ENCODE results near the gene RPS25. TPM values are rescaled to one million over a fixed set of nuclear protein-coding genes. Genes with fewer than 3 reads are reported as not detected.

Gene RPS25
- total and polyA plus RNA-seq, 4 donors = 228 to 499 (median 385) TPM

DNA sequence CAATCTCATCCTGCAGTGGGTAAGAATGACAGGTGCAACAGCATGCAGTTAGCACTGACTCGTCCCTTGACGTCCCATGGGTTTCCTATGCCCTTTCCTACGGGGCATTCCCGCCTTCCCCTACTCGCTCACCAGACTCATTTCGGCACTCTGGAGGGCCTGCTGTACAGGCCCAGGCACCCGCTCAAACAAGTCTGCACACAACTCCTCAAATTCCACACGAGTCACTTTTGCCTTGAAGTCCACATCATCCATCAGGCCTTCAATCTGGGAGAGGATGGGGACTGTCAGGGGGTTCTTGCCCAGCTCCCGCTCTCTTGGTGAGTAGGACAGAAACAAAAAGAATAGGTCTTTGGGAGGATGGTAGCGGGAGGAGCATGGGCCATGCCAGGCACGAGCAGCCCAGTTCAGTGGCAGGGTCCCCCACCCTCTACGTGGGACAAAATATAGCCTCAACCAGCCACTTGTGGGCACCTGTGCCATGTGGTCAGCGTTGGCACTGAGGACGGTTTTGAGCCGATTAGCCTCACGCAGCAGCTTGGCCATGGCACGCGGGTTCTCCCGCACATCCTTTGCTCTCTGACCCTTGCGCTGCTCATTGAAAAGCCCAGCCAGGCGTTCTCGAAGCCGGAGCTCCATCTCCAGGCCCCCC, 34.1 kb upstream of the RPS25 start:
- no peak overlapping the region for H3K9ac ChIP-seq (ENCODE audit: low read depth in 1 of 2, low read length in 2 of 2)
- peaks cover 0 to 13% (median 10%) of the 10 kb centered on the region in 4 donors for H3K4me1 ChIP-seq (ENCODE audit: control insufficient read depth in 4 of 4, insufficient read depth in 4 of 4, low read length in 3 of 4)
- H3K4me3 ChIP-seq (ENCODE audit: low read depth in 1 of 3, low read length in 3 of 3) = no peak overlapping the region
- H3K9me3 ChIP-seq (ENCODE audit: control insufficient read depth in 4 of 4, low read length in 3 of 4) = no peaks in the 10 kb centered on the region
- DNase-seq (ENCODE audit: low spot score) = no peak
- H3K27me3 ChIP-seq (ENCODE audit: control insufficient read depth in 4 of 4, insufficient read depth in 4 of 4, low read length in 3 of 4) = no peaks in the 10 kb centered on the region
- H3K27ac ChIP-seq (ENCODE audit: low read depth in 1 of 2, low read length in 2 of 2) = no peak overlapping the region
- peaks cover 36 to 78% (median 60%) of the 10 kb centered on the region in 4 donors for H3K36me3 ChIP-seq (ENCODE audit: control insufficient read depth in 4 of 4, insufficient read depth in 3 of 4, low read depth in 1 of 4, low read length in 3 of 4)
- TF ChIP-seq EGR1 (IDR thresholded peaks at IDR 0.05; ENCODE audit: low read depth in 2 of 2) (no peak), FOXA2 (IDR thresholded peaks at IDR 0.05) (no peak), GABPA (IDR thresholded peaks at IDR 0.05 in 1 of 2, conservative IDR thresholded peaks at IDR 0.05 in 1 of 2) (no peak)
- WGBS = 96% methylated on average over 23 of the region's 23 CpGs

DNA sequence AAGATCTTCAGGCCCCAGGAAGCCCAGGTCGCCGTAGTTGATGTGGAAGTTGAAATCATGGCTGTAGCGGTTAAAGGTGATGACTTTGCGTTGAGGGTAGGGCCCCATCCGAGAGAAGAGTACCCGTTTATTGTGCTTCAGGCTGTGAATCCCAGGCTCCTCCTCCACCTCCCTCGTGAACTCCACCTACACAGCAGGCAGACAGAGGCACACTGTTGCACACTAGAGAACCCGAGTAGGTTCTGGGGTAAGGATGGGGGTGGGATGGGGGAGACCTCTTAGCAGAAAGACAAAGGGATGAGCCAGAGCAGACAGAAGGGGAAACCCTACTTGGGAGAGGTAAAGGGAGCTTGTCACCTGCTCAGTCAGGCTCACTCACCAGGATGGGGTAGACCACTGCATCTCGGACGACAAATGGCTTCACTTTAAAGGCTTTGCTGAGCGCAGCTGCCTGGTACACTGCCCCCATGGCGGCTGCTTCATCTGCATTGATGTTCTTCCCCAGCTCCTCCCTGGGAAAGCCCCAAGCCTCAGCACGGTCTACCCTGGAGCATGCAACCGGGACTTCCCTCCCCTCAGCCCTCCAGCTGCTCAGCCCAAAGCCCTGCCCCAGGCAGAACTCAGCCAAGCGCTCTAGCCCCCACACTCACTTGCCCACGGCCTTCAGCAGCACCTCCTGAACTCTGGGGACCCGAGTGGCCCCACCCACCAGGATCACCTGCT, 33.5 kb upstream of the RPS25 start:
- no peaks in the 10 kb centered on the region for H3K27me3 ChIP-seq (ENCODE audit: control insufficient read depth in 4 of 4, insufficient read depth in 4 of 4, low read length in 3 of 4)
- H3K36me3 ChIP-seq (ENCODE audit: control insufficient read depth in 4 of 4, insufficient read depth in 3 of 4, low read depth in 1 of 4, low read length in 3 of 4) = peaks cover 38 to 83% (median 64%) of the 10 kb centered on the region in 4 donors
- H3K27ac ChIP-seq (ENCODE audit: low read depth in 1 of 2, low read length in 2 of 2) = no peak overlapping the region
- H3K4me1 ChIP-seq (ENCODE audit: control insufficient read depth in 4 of 4, insufficient read depth in 4 of 4, low read length in 3 of 4) = peaks cover 0 to 13% (median 10%) of the 10 kb centered on the region in 4 donors
- no peak for DNase-seq (ENCODE audit: low spot score)
- H3K9ac ChIP-seq (ENCODE audit: low read depth in 1 of 2, low read length in 2 of 2) = no peak overlapping the region
- no peaks in the 10 kb centered on the region for H3K9me3 ChIP-seq (ENCODE audit: control insufficient read depth in 4 of 4, low read length in 3 of 4)
- no peak overlapping the region for H3K4me3 ChIP-seq (ENCODE audit: low read depth in 1 of 3, low read length in 3 of 3)
- WGBS = 87% methylated on average over 17 of the region's 17 CpGs
- TF ChIP-seq, protein P1, sequence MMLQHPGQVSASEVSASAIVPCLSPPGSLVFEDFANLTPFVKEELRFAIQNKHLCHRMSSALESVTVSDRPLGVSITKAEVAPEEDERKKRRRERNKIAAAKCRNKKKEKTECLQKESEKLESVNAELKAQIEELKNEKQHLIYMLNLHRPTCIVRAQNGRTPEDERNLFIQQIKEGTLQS (IDR thresholded peaks at IDR 0.05) = no peak
- no peak for TF ChIP-seq SP1 (IDR thresholded peaks at IDR 0.05)
- TF ChIP-seq TAF1 (conservative IDR thresholded peaks at IDR 0.05) = no peak
- TF ChIP-seq RXRA (IDR thresholded peaks at IDR 0.05) = no peak
- no peak for TF ChIP-seq EGR1 (IDR thresholded peaks at IDR 0.05; ENCODE audit: low read depth in 2 of 2)
- no peak for TF ChIP-seq NR2F2 (IDR thresholded peaks at IDR 0.05)
- no peak for TF ChIP-seq YY1 (IDR thresholded peaks at IDR 0.05)
- no peak for TF ChIP-seq JUND (IDR thresholded peaks at IDR 0.05)
- TF ChIP-seq, protein P2, sequence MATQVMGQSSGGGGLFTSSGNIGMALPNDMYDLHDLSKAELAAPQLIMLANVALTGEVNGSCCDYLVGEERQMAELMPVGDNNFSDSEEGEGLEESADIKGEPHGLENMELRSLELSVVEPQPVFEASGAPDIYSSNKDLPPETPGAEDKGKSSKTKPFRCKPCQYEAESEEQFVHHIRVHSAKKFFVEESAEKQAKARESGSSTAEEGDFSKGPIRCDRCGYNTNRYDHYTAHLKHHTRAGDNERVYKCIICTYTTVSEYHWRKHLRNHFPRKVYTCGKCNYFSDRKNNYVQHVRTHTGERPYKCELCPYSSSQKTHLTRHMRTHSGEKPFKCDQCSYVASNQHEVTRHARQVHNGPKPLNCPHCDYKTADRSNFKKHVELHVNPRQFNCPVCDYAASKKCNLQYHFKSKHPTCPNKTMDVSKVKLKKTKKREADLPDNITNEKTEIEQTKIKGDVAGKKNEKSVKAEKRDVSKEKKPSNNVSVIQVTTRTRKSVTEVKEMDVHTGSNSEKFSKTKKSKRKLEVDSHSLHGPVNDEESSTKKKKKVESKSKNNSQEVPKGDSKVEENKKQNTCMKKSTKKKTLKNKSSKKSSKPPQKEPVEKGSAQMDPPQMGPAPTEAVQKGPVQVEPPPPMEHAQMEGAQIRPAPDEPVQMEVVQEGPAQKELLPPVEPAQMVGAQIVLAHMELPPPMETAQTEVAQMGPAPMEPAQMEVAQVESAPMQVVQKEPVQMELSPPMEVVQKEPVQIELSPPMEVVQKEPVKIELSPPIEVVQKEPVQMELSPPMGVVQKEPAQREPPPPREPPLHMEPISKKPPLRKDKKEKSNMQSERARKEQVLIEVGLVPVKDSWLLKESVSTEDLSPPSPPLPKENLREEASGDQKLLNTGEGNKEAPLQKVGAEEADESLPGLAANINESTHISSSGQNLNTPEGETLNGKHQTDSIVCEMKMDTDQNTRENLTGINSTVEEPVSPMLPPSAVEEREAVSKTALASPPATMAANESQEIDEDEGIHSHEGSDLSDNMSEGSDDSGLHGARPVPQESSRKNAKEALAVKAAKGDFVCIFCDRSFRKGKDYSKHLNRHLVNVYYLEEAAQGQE (IDR thresholded peaks at IDR 0.05) = no peak
- TF ChIP-seq, protein P3, sequence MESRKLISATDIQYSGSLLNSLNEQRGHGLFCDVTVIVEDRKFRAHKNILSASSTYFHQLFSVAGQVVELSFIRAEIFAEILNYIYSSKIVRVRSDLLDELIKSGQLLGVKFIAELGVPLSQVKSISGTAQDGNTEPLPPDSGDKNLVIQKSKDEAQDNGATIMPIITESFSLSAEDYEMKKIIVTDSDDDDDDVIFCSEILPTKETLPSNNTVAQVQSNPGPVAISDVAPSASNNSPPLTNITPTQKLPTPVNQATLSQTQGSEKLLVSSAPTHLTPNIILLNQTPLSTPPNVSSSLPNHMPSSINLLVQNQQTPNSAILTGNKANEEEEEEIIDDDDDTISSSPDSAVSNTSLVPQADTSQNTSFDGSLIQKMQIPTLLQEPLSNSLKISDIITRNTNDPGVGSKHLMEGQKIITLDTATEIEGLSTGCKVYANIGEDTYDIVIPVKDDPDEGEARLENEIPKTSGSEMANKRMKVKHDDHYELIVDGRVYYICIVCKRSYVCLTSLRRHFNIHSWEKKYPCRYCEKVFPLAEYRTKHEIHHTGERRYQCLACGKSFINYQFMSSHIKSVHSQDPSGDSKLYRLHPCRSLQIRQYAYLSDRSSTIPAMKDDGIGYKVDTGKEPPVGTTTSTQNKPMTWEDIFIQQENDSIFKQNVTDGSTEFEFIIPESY (IDR thresholded peaks at IDR 0.05) = no peak
- no peak for TF ChIP-seq FOXA2 (IDR thresholded peaks at IDR 0.05)
- TF ChIP-seq FOXA1 (IDR thresholded peaks at IDR 0.05) = no peak
- TF ChIP-seq RAD21 (IDR thresholded peaks at IDR 0.05) = no peak
- TF ChIP-seq, protein P4, sequence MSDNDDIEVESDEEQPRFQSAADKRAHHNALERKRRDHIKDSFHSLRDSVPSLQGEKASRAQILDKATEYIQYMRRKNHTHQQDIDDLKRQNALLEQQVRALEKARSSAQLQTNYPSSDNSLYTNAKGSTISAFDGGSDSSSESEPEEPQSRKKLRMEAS (IDR thresholded peaks at IDR 0.05) = no peak
- TF ChIP-seq, protein P5, sequence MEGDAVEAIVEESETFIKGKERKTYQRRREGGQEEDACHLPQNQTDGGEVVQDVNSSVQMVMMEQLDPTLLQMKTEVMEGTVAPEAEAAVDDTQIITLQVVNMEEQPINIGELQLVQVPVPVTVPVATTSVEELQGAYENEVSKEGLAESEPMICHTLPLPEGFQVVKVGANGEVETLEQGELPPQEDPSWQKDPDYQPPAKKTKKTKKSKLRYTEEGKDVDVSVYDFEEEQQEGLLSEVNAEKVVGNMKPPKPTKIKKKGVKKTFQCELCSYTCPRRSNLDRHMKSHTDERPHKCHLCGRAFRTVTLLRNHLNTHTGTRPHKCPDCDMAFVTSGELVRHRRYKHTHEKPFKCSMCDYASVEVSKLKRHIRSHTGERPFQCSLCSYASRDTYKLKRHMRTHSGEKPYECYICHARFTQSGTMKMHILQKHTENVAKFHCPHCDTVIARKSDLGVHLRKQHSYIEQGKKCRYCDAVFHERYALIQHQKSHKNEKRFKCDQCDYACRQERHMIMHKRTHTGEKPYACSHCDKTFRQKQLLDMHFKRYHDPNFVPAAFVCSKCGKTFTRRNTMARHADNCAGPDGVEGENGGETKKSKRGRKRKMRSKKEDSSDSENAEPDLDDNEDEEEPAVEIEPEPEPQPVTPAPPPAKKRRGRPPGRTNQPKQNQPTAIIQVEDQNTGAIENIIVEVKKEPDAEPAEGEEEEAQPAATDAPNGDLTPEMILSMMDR (IDR thresholded peaks at IDR 0.05; ENCODE audit: low read depth, low read length, missing input control) = no peak
- TF ChIP-seq GABPA (IDR thresholded peaks at IDR 0.05 in 1 of 2, conservative IDR thresholded peaks at IDR 0.05 in 1 of 2) = no peak
- TF ChIP-seq HNF4G (IDR thresholded peaks at IDR 0.05) = no peak
